Chondrocyte (in vitro differentiated cells): ENCODE measurements around the gene MAGIX. TPM values are rescaled to one million over a fixed set of nuclear protein-coding genes. Genes with fewer than 3 reads are reported as not detected.

Experiments
- DNase-seq: peaks from one replicate; pipeline ENCODE4 v3.0.0; 2021; ENCODE audit warnings: mixed read lengths, low spot score
- H3K27ac Mint-ChIP-seq: one replicate; pipeline ENCODE4 v1.8.0; 2021; ENCODE audit warnings: mild to moderate bottlenecking, moderate library complexity, mixed read lengths; ENCODE audit not compliant: unreplicated experiment
- H3K27me3 Mint-ChIP-seq: 2 replicates; pipeline ENCODE4 v1.8.0; 2021; ENCODE audit warnings: low read depth, mixed read lengths
- H3K36me3 Mint-ChIP-seq: 2 replicates; pipeline ENCODE4 v1.8.0; 2021; ENCODE audit warnings: low read depth, mixed read lengths
- H3K4me1 Mint-ChIP-seq: 2 replicates; pipeline ENCODE4 v1.8.0; 2021; ENCODE audit warnings: low read depth, mild to moderate bottlenecking, mixed read lengths
- H3K4me3 Mint-ChIP-seq: one replicate; pipeline ENCODE4 v1.8.0; 2021; ENCODE audit warnings: mild to moderate bottlenecking, moderate library complexity, mixed read lengths; ENCODE audit not compliant: unreplicated experiment
- H3K9me3 Mint-ChIP-seq: 2 replicates; pipeline ENCODE4 v1.8.0; 2021; ENCODE audit warnings: low read depth, mixed read lengths
- total RNA-seq: library from RNA; stranded (reverse); gene quantifications from 3 replicates; pipeline ENCODE4 v1.2.1, GENCODE V29; 2021
- TF ChIP-seq, protein P1 (sequence below): fragments of 200-600 bp; sonication (generic); IDR thresholded peaks from 2 replicates; pipeline ENCODE4 v1.5.0; 2021; ENCODE audit warnings: antibody characterized with exemption, mild to moderate bottlenecking, moderate library complexity

Gene MAGIX
- total RNA-seq, 1 donor from 2014 or later = 1.6 TPM

DNA sequence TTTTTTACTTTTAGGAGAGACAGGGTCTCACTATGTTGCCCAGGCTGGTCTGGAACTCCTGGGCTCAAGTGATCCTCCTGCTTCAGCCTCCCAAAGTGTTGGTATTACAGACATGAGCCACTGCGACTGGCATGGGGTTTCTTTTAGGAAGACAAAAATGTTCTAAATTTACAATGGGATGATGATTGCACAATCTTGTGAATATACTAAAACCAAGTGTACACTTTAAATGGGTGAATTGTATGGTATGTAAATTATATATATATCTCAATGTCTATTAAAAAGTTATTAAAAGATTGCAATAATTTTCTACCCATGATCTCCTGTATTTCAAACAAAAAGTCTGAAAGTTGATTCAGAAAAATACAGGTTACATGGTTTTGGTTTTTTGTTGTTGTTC, 9.1 kb upstream of the MAGIX start:
- no peaks in the 10 kb centered on the region for H3K27me3 Mint-ChIP-seq
- DNase-seq = no peak
- H3K4me1 Mint-ChIP-seq = peaks cover 9% of the 10 kb centered on the region
- peaks cover 5% of the 10 kb centered on the region for H3K9me3 Mint-ChIP-seq
- no peak overlapping the region for H3K4me3 Mint-ChIP-seq
- H3K36me3 Mint-ChIP-seq = no peaks in the 10 kb centered on the region
- TF ChIP-seq, protein P1, sequence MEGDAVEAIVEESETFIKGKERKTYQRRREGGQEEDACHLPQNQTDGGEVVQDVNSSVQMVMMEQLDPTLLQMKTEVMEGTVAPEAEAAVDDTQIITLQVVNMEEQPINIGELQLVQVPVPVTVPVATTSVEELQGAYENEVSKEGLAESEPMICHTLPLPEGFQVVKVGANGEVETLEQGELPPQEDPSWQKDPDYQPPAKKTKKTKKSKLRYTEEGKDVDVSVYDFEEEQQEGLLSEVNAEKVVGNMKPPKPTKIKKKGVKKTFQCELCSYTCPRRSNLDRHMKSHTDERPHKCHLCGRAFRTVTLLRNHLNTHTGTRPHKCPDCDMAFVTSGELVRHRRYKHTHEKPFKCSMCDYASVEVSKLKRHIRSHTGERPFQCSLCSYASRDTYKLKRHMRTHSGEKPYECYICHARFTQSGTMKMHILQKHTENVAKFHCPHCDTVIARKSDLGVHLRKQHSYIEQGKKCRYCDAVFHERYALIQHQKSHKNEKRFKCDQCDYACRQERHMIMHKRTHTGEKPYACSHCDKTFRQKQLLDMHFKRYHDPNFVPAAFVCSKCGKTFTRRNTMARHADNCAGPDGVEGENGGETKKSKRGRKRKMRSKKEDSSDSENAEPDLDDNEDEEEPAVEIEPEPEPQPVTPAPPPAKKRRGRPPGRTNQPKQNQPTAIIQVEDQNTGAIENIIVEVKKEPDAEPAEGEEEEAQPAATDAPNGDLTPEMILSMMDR = no peak
- H3K27ac Mint-ChIP-seq = no peak overlapping the region

- H3K4me3 Mint-ChIP-seq = peak overlapping the region; percentile 80
- peaks cover 5% of the 10 kb centered on the region for H3K9me3 Mint-ChIP-seq
- H3K27ac Mint-ChIP-seq = peak overlapping the region; percentile 66
- DNase-seq = no peak
- no peaks in the 10 kb centered on the region for H3K36me3 Mint-ChIP-seq
- TF ChIP-seq, protein P1 = no peak
- H3K4me1 Mint-ChIP-seq = peaks cover 9% of the 10 kb centered on the region
- no peaks in the 10 kb centered on the region for H3K27me3 Mint-ChIP-seq
Measured at GRCh38 chrX:49155243-49155899, 7.2 kb upstream of the MAGIX start.

- TF ChIP-seq, protein P1 = peak; percentile 85
- DNase-seq = no peak
- peaks cover 9% of the 10 kb centered on the region for H3K4me1 Mint-ChIP-seq
- peak overlapping the region; percentile 98 for H3K27ac Mint-ChIP-seq
- peaks cover 5% of the 10 kb centered on the region for H3K9me3 Mint-ChIP-seq
- peak overlapping the region; percentile 80 for H3K4me3 Mint-ChIP-seq
- no peaks in the 10 kb centered on the region for H3K36me3 Mint-ChIP-seq
- H3K27me3 Mint-ChIP-seq = no peaks in the 10 kb centered on the region
Measured at GRCh38 chrX:49155900-49156837, 6.4 kb upstream of the MAGIX start.

- no peak overlapping the region for H3K4me3 Mint-ChIP-seq
- H3K4me1 Mint-ChIP-seq = peaks cover 9% of the 10 kb centered on the region
- no peak for DNase-seq
- no peaks in the 10 kb centered on the region for H3K27me3 Mint-ChIP-seq
- TF ChIP-seq, protein P1 = no peak
- H3K27ac Mint-ChIP-seq = no peak overlapping the region
- H3K36me3 Mint-ChIP-seq = no peaks in the 10 kb centered on the region
- H3K9me3 Mint-ChIP-seq = peaks cover 3% of the 10 kb centered on the region
Measured at GRCh38 chrX:49157194-49157593, 5.4 kb upstream of the MAGIX start.

GRCh38 chrX:49160908-49161307, 1.6 kb upstream of the MAGIX start:
- Mint-ChIP-seq H3K36me3 (no peaks in the 10 kb centered on the region), H3K27ac (no peak overlapping the region), H3K27me3 (no peaks in the 10 kb centered on the region), H3K4me1 (peaks cover 11% of the 10 kb centered on the region), H3K4me3 (no peak overlapping the region), H3K9me3 (no peaks in the 10 kb centered on the region)
- DNase-seq = no peak
- TF ChIP-seq, protein P1 = no peak
